Measurements from ENCODE around the gene USP21. TPM values are rescaled to one million over a fixed set of nuclear protein-coding genes. Genes with fewer than 3 reads are reported as not detected.

USP21 gene
- total and polyA plus RNA-seq, 4 donors, result 11.0 to 52.1 (median 34.3) TPM

DNA sequence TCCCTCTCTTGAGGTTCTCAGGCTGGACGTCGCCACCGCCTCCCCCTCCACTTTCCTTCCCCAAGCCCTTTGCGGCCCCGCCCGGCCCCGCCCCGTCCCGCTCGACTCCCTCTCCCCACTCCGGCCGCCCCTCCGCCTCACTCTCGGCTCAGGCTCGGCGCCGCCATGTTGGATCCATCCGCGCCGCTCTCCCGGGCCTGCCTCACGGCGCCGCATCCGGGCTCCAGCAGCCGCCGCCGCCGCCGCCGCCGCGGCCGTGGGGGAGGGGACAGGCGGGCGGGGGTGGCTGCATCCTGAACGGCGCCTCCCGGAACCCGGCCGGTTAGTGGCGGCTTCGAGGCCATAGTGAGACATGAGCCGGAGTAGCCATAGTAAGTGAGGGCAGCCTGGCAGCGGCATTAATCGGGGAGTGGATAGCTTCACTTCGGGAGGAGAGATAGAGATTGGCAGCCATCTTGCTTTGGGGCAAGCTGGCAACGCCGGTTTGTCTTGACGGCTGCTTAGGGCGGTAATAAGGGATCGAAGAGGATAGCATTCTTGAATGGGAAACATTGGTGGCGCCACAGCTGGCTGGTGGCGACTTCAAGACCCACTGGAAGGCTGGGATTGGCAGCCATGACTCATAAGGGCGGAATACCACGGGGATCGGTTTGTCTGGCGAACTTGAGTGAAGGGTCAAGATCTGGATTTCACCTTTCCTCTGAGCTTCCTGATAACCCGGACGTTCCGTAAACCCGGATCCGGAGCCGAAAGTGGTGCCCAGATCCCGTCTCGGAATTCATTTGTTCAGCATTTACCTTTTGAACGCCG is 26.7 kb upstream of the USP21 start, which contains the start of gene DEDD:
Gene DEDD, minus strand, starts transcription at position 258 of the 810 bp plus-strand sequence. CDS start 8,205 bp downstream, outside the sequence.
- Histone ChIP-seq H3K27ac (ENCODE audit: low read depth, low read length) (peak within 1 kb of the TSS; percentile 92), H3K27me3 (ENCODE audit: control insufficient read depth, insufficient read depth, low read length) (no peaks in the 10 kb centered on the region), H3K36me3 (ENCODE audit: control insufficient read depth, insufficient read depth, low read length) (peaks cover 16% of the 10 kb centered on the region), H3K4me3 (ENCODE audit: low read depth, low read length) (peak within 1 kb of the TSS; percentile 95), H3K4me1 (ENCODE audit: control insufficient read depth, insufficient read depth, low read length) (peaks cover 10% of the 10 kb centered on the region), H3K9me3 (ENCODE audit: control insufficient read depth, insufficient read depth, low read length) (no peaks in the 10 kb centered on the region)
- WGBS (ENCODE audit: insufficient coverage), result under 1% methylated on average over 62 of the region's 68 CpGs
- DNase-seq (ENCODE audit: low read depth in 4 of 6, low spot score in 6 of 6), result peak; percentile 87 to 99 (median 94)

DNA sequence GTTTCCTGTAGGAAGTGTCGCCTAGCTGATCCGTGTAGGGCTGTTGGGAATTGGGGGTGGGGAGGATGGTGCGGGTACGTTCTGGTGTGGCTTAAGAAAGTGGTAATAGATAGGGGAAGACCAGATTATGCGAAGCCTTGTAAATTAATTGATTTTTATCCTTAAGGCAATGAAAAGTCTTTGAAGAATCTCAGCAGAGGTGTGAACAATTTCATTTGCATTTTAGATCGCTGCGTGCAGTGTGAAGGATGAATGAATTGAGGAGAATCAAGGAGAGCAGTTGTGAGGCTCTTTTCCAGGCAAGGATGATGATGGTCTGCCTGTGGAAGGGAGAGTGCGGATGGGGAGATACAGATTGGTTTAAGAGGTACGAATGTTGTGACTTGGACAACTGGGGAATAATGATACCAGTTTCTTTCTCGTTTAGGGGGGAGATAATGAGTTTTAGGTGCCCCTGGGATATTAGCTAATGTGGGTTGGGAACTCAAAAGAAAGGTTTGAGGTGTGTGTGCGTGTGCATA is 26.0 kb upstream of the USP21 start:
- peak overlapping the region; percentile 95 for H3K4me3 ChIP-seq (ENCODE audit: low read depth, low read length)
- peaks cover 10% of the 10 kb centered on the region for H3K36me3 ChIP-seq (ENCODE audit: control insufficient read depth, insufficient read depth, low read length)
- H3K27me3 ChIP-seq (ENCODE audit: control insufficient read depth, insufficient read depth, low read length), result no peaks in the 10 kb centered on the region
- 1% methylated on average over 11 of the region's 11 CpGs for WGBS (ENCODE audit: insufficient coverage)
- DNase-seq (ENCODE audit: low read depth in 4 of 6, low spot score in 6 of 6), result peak in 1 of 6 donors; percentile 11
- no peaks in the 10 kb centered on the region for H3K9me3 ChIP-seq (ENCODE audit: control insufficient read depth, insufficient read depth, low read length)
- peak overlapping the region; percentile 92 for H3K27ac ChIP-seq (ENCODE audit: low read depth, low read length)
- peaks cover 10% of the 10 kb centered on the region for H3K4me1 ChIP-seq (ENCODE audit: control insufficient read depth, insufficient read depth, low read length)

DNA sequence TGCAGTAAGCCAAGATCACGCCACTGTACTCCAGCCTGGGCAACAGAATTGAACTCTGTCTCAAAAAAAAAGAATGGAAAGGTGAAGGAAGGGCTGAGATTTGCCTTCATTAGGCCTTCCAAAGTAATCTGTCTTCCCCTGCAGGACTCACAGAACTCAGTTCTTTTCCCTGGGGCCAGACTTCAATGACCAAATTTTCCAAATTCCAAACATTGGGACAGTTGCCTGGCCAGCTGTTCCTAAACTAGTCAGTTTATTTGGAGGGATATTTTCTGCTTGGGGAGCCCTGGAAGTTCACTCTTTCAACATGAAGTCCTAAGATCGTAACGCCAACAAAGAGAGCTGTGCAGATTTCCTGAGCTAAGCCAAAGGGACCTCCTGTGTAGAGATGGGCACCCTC is 21.4 kb upstream of the USP21 start:
- H3K4me3 ChIP-seq (ENCODE audit: low read depth, low read length), result no peak overlapping the region
- WGBS (ENCODE audit: insufficient coverage), result 100% methylated on average over 1 of the region's 3 CpGs
- H3K27ac ChIP-seq (ENCODE audit: low read depth, low read length), result no peak overlapping the region
- H3K27me3 ChIP-seq (ENCODE audit: control insufficient read depth, insufficient read depth, low read length), result no peaks in the 10 kb centered on the region
- H3K36me3 ChIP-seq (ENCODE audit: control insufficient read depth, insufficient read depth, low read length), result peaks cover 4% of the 10 kb centered on the region
- no peaks in the 10 kb centered on the region for H3K9me3 ChIP-seq (ENCODE audit: control insufficient read depth, insufficient read depth, low read length)
- H3K4me1 ChIP-seq (ENCODE audit: control insufficient read depth, insufficient read depth, low read length), result peaks cover 10% of the 10 kb centered on the region
- no peak for DNase-seq (ENCODE audit: low read depth in 4 of 6, low spot score in 6 of 6)

DNA sequence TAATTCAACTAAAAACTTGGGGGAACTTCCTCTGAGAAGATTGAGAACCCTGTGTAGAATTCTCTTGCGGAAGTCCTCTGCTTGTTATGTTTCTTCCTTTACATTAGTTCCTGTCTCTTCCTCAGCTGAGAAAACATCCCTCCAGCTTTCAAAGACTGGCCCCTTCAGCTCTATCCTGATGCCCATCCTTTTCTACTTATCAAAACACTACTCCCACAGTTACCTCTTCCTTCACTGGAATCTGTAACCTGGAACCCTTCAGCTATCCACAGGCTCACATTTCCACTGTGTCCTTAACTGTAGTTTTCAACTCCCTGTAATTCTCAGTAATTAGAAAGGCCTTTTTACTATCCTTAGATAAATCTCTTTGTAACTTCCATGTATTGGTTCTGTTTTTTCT is 20.9 kb upstream of the USP21 start:
- peaks cover 9% of the 10 kb centered on the region for H3K4me1 ChIP-seq (ENCODE audit: control insufficient read depth, insufficient read depth, low read length)
- no peak overlapping the region for H3K4me3 ChIP-seq (ENCODE audit: low read depth, low read length)
- H3K9me3 ChIP-seq (ENCODE audit: control insufficient read depth, insufficient read depth, low read length), result no peaks in the 10 kb centered on the region
- H3K27me3 ChIP-seq (ENCODE audit: control insufficient read depth, insufficient read depth, low read length), result no peaks in the 10 kb centered on the region
- no peak overlapping the region for H3K27ac ChIP-seq (ENCODE audit: low read depth, low read length)
- H3K36me3 ChIP-seq (ENCODE audit: control insufficient read depth, insufficient read depth, low read length), result peaks cover 4% of the 10 kb centered on the region
- no peak for DNase-seq (ENCODE audit: low read depth in 4 of 6, low spot score in 6 of 6)
- 63% methylated on average over 1 of the region's 1 CpG for WGBS (ENCODE audit: insufficient coverage)

GRCh38 chr1:161139766-161140165 is 19.5 kb upstream of the USP21 start:
- Histone ChIP-seq H3K4me1 (ENCODE audit: control insufficient read depth, insufficient read depth, low read length) (no peaks in the 10 kb centered on the region), H3K9me3 (ENCODE audit: control insufficient read depth, insufficient read depth, low read length) (no peaks in the 10 kb centered on the region), H3K27ac (ENCODE audit: low read depth, low read length) (no peak overlapping the region), H3K36me3 (ENCODE audit: control insufficient read depth, insufficient read depth, low read length) (peaks cover 4% of the 10 kb centered on the region), H3K27me3 (ENCODE audit: control insufficient read depth, insufficient read depth, low read length) (no peaks in the 10 kb centered on the region), H3K4me3 (ENCODE audit: low read depth, low read length) (no peak overlapping the region)
- WGBS (ENCODE audit: insufficient coverage), result no CpG with 5 or more reads among the region's 1 CpG
- peak in 2 of 6 donors; percentile 66 to 68 for DNase-seq (ENCODE audit: low read depth in 4 of 6, low spot score in 6 of 6)

DNA sequence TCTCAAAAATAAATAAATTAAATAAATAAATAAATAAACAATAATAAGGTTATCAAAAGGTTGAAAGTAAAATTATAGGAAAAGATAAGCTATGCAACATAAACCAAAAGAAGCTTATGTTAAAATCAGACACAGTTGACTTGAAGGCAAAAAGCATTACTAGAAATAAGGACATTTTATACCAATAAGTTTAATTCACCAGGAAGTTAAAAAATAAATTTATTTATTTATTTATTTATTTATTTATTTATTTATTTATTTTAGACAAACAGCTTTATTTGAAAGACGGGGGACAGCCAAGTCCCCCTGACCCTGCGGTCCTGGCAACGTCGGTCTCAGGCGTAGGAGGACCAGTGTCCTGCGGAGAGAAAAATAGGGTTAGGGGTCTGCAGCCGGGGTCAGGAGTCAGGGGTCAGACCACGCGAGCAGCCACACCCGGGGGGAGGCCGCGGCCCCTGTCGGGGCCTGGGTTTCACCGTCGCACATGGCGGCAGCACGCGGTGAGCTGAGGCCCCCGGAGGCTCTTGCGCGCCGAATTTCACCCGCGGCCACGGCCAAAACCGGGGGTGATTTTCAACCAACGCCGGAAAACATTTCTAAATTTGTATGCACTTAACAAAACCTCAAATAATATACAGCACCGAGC is 18.4 kb upstream of the USP21 start:
- Histone ChIP-seq H3K27ac (ENCODE audit: low read depth, low read length) (no peak overlapping the region), H3K36me3 (ENCODE audit: control insufficient read depth, insufficient read depth, low read length) (peaks cover 4% of the 10 kb centered on the region), H3K4me3 (ENCODE audit: low read depth, low read length) (no peak overlapping the region), H3K4me1 (ENCODE audit: control insufficient read depth, insufficient read depth, low read length) (no peaks in the 10 kb centered on the region), H3K9me3 (ENCODE audit: control insufficient read depth, insufficient read depth, low read length) (no peaks in the 10 kb centered on the region), H3K27me3 (ENCODE audit: control insufficient read depth, insufficient read depth, low read length) (no peaks in the 10 kb centered on the region)
- no peak for DNase-seq (ENCODE audit: low read depth in 4 of 6, low spot score in 6 of 6)
- WGBS (ENCODE audit: insufficient coverage), result 95% methylated on average over 24 of the region's 29 CpGs

DNA sequence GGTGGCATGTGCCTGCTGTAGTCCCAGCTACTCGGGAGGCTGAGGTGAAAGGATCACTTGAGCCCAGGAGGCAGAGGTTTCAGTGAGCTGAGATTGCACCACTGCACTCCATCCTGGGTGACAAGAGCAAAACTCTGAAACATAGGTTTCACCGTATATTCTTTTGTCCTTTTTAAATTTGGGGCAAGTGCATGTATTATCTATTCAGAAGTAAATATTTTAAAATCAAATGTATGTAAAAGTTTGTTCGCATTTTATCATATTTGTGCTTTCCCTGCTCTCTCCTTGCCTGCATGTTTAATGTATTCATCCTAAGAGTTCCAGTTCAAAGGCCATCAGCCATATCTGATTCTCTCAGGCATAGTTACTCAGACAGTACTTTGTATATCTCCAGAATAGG is 13.5 kb upstream of the USP21 start:
- Histone ChIP-seq H3K4me3 (ENCODE audit: low read depth, low read length) (no peak overlapping the region), H3K27me3 (ENCODE audit: control insufficient read depth, insufficient read depth, low read length) (no peaks in the 10 kb centered on the region), H3K9me3 (ENCODE audit: control insufficient read depth, insufficient read depth, low read length) (no peaks in the 10 kb centered on the region), H3K36me3 (ENCODE audit: control insufficient read depth, insufficient read depth, low read length) (peaks cover 4% of the 10 kb centered on the region), H3K27ac (ENCODE audit: low read depth, low read length) (no peak overlapping the region), H3K4me1 (ENCODE audit: control insufficient read depth, insufficient read depth, low read length) (no peaks in the 10 kb centered on the region)
- no peak for DNase-seq (ENCODE audit: low read depth in 4 of 6, low spot score in 6 of 6)
- 67% methylated on average over 1 of the region's 3 CpGs for WGBS (ENCODE audit: insufficient coverage)

GRCh38 chr1:161153176-161153575 is 6.1 kb upstream of the USP21 start:
- 87% methylated on average over 2 of the region's 9 CpGs for WGBS (ENCODE audit: insufficient coverage)

DNA sequence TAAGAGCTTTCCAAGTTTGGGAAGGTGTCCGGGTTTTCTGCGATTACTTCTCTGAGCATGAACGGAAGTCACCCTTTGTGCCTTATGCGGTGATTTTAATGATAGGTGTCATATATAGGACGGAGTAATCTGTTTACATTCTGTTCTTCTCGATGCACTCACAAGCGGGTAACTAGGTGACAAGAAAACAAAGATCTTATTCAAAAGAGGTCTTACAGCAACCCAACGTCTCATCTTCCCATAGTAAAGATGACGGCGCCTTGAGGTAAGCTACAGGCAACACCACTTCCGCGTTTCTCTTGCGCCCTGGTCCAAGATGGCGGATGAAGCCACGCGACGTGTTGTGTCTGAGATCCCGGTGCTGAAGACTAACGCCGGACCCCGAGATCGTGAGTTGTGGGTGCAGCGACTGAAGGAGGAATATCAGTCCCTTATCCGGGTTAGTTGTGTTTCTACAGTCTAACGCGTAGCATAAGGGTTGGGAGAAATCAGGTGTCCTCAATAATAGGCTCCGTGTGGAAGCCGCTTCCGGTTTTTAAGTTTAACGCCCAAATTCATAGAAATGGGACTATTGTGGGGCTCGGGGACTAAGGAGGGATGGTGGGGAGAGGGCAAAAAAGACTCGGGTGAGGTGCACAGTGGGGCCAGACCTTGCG is 5.5 kb upstream of the USP21 start, which contains the start of gene UFC1:
Gene UFC1, plus strand, starts transcription at position 297 of the 656 bp plus-strand sequence. Its CDS starts 20 bp downstream, at position 317.
- Histone ChIP-seq H3K36me3 (ENCODE audit: control insufficient read depth, insufficient read depth, low read length) (peaks cover 11% of the 10 kb centered on the region), H3K4me3 (ENCODE audit: low read depth, low read length) (peak within 1 kb of the TSS; percentile 88), H3K27ac (ENCODE audit: low read depth, low read length) (peak within 1 kb of the TSS; percentile 95), H3K9me3 (ENCODE audit: control insufficient read depth, insufficient read depth, low read length) (no peaks in the 10 kb centered on the region), H3K4me1 (ENCODE audit: control insufficient read depth, insufficient read depth, low read length) (peaks cover 17% of the 10 kb centered on the region), H3K27me3 (ENCODE audit: control insufficient read depth, insufficient read depth, low read length) (no peaks in the 10 kb centered on the region)
- WGBS (ENCODE audit: insufficient coverage), result under 1% methylated on average over 27 of the region's 33 CpGs
- DNase-seq (ENCODE audit: low read depth in 4 of 6, low spot score in 6 of 6), result peak in 5 of 6 donors; percentile 70 to 97 (median 95)

More at GRCh38 chr1:161153176-161153575, 6.1 kb upstream of the USP21 start:
- peaks cover 9% of the 10 kb centered on the region for H3K36me3 ChIP-seq (ENCODE audit: control insufficient read depth, insufficient read depth, low read length)
- no peaks in the 10 kb centered on the region for H3K27me3 ChIP-seq (ENCODE audit: control insufficient read depth, insufficient read depth, low read length)
- peak overlapping the region; percentile 88 for H3K4me3 ChIP-seq (ENCODE audit: low read depth, low read length)
- DNase-seq (ENCODE audit: low read depth in 4 of 6, low spot score in 6 of 6), result no peak
- peak overlapping the region; percentile 95 for H3K27ac ChIP-seq (ENCODE audit: low read depth, low read length)
- H3K4me1 ChIP-seq (ENCODE audit: control insufficient read depth, insufficient read depth, low read length), result peaks cover 14% of the 10 kb centered on the region
- H3K9me3 ChIP-seq (ENCODE audit: control insufficient read depth, insufficient read depth, low read length), result no peaks in the 10 kb centered on the region

Measured in spinal cord (tissue), 10 donors.